KMS-11 (cell line): ENCODE data around the gene WWC1.

Experiments used
- H2AFZ ChIP-seq: fragments of 200-600 bp; sonication (generic); 2 replicates; pipeline ENCODE4 v1.6.1; 2016; ENCODE audit warnings: antibody characterized with exemption, mixed run types, low read depth
- H3K27ac ChIP-seq: fragments of 200-600 bp; sonication (generic); 2 replicates; pipeline ENCODE4 v1.6.1; 2016; ENCODE audit warnings: mild to moderate bottlenecking, mixed run types
- H3K27me3 ChIP-seq: fragments of 200-600 bp; sonication (generic); 2 replicates; pipeline ENCODE4 v1.6.1; 2017; ENCODE audit warnings: mild to moderate bottlenecking, low read depth, mixed run types, moderate library complexity; ENCODE audit not compliant: insufficient read depth
- H3K36me3 ChIP-seq: fragments of 200-600 bp; sonication (generic); 2 replicates; pipeline ENCODE4 v1.6.1; 2017; ENCODE audit warnings: mild to moderate bottlenecking, mixed run types; ENCODE audit not compliant: insufficient read depth
- H3K4me1 ChIP-seq: fragments of 200-600 bp; sonication (generic); 2 replicates; pipeline ENCODE4 v1.6.1; 2016; ENCODE audit warnings: mild to moderate bottlenecking, low read depth, mixed run types; ENCODE audit not compliant: poor library complexity, severe bottlenecking
- H3K4me2 ChIP-seq: fragments of 200-600 bp; sonication (generic); 2 replicates; pipeline ENCODE4 v1.7.0; 2016; ENCODE audit warnings: mild to moderate bottlenecking, mixed run types
- H3K4me3 ChIP-seq: fragments of 200-600 bp; sonication (generic); IDR thresholded peaks from 2 replicates; pipeline ENCODE4 v1.6.1; 2017; ENCODE audit warnings: low read depth, low read length, mixed read lengths; ENCODE audit not compliant: insufficient read depth
- H3K79me2 ChIP-seq: fragments of 200-600 bp; sonication (generic); 2 replicates; pipeline ENCODE4 v1.6.1; 2016; ENCODE audit warnings: low read depth, mixed run types; ENCODE audit not compliant: insufficient read depth
- H3K9ac ChIP-seq: fragments of 200-600 bp; sonication (generic); 2 replicates; pipeline ENCODE4 v1.6.1; 2016; ENCODE audit warnings: mild to moderate bottlenecking, mixed run types
- H4K20me1 ChIP-seq: fragments of 200-600 bp; sonication (generic); 2 replicates; pipeline ENCODE4 v1.6.1; 2016; ENCODE audit warnings: mild to moderate bottlenecking, mixed run types; ENCODE audit not compliant: insufficient read depth
- TF ChIP-seq, protein P1 (sequence below): fragments of 200-600 bp; sonication (generic); conservative IDR thresholded peaks from 2 replicates; pipeline ENCODE4 v1.6.1; 2017; ENCODE audit warnings: low read depth, mild to moderate bottlenecking, antibody characterized with exemption, low read length, moderate library complexity, mixed read lengths

The WWC1 gene

DNA sequence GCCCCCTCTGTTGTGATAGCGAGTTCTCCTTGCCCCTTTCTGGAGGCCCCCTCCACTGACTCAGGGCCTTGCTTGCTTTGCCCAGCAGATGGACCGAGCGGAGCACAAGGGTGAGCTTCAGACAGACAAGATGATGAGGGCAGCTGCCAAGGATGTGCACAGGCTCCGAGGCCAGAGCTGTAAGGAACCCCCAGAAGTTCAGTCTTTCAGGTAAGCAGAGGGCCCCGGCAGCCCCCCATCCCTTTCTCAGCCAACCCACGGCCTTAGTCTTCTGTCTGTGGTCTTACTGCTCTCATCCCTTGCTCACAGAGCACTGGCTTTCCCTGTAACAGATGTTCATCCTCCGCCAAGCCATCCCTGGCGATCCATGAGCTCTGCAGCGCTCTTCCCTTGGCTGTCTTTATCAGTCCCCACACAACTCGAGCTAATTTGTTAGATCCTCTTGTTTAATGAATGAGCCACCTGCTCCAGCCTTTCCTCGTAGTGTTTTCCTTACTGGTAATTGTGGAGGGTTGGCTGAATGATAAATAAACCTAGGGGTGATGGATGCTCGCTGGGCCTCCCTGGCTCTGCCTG lies 176.4 kb downstream of the WWC1 start:
- TF ChIP-seq, protein P1, sequence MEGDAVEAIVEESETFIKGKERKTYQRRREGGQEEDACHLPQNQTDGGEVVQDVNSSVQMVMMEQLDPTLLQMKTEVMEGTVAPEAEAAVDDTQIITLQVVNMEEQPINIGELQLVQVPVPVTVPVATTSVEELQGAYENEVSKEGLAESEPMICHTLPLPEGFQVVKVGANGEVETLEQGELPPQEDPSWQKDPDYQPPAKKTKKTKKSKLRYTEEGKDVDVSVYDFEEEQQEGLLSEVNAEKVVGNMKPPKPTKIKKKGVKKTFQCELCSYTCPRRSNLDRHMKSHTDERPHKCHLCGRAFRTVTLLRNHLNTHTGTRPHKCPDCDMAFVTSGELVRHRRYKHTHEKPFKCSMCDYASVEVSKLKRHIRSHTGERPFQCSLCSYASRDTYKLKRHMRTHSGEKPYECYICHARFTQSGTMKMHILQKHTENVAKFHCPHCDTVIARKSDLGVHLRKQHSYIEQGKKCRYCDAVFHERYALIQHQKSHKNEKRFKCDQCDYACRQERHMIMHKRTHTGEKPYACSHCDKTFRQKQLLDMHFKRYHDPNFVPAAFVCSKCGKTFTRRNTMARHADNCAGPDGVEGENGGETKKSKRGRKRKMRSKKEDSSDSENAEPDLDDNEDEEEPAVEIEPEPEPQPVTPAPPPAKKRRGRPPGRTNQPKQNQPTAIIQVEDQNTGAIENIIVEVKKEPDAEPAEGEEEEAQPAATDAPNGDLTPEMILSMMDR = no peak
- Histone ChIP-seq H3K27ac (no peak overlapping the region), H3K9ac (no peak overlapping the region), H3K4me2 (no peak overlapping the region), H3K27me3 (no peaks in the 10 kb centered on the region), H3K79me2 (no peaks in the 10 kb centered on the region), H4K20me1 (no peaks in the 10 kb centered on the region), H3K4me3 (no peak overlapping the region), H3K4me1 (no peaks in the 10 kb centered on the region), H2AFZ (no peak overlapping the region), H3K36me3 (no peaks in the 10 kb centered on the region)

DNA sequence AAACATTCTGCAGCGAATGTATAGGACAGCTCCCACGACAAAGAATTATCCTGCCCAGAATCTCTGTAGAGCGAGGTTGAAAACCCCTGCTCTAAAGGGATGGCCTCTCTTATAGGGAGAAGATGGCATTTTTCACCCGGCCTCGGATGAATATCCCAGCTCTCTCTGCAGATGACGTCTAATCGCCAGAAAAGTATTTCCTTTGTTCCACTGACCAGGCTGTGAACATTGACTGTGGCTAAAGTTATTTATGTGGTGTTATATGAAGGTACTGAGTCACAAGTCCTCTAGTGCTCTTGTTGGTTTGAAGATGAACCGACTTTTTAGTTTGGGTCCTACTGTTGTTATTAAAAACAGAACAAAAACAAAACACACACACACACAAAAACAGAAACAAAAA lies 177.4 kb downstream of the WWC1 start:
- H3K36me3 ChIP-seq = no peaks in the 10 kb centered on the region
- H3K4me3 ChIP-seq = no peak overlapping the region
- no peak overlapping the region for H3K27ac ChIP-seq
- no peak overlapping the region for H3K9ac ChIP-seq
- TF ChIP-seq, protein P1 = no peak
- no peak overlapping the region for H3K4me2 ChIP-seq
- H3K4me1 ChIP-seq = no peaks in the 10 kb centered on the region
- no peak overlapping the region for H2AFZ ChIP-seq
- H4K20me1 ChIP-seq = no peaks in the 10 kb centered on the region
- no peaks in the 10 kb centered on the region for H3K27me3 ChIP-seq
- no peaks in the 10 kb centered on the region for H3K79me2 ChIP-seq

DNA sequence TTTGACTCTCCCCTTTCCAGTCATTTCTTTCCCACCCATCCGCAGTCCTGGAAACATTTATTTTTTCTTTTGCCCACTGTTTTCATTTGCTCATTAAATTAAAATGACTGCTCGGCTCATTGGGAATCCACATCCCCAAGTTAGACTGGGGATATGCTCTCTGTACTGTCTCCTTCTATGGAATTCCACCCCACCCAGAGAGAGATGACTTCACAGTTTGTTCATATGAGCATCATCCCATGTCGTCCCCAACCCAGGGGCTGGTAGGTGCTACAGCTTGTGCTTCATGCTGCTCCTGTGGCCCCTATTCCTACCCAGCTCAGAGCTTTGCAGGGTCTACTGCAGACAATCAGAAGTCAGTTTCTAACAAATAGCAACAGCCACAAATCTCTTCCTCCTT lies 178.4 kb downstream of the WWC1 start:
- H3K4me1 ChIP-seq = no peaks in the 10 kb centered on the region
- no peaks in the 10 kb centered on the region for H4K20me1 ChIP-seq
- H3K9ac ChIP-seq = no peak overlapping the region
- TF ChIP-seq, protein P1 = no peak
- H2AFZ ChIP-seq = no peak overlapping the region
- H3K4me2 ChIP-seq = no peak overlapping the region
- no peaks in the 10 kb centered on the region for H3K79me2 ChIP-seq
- H3K36me3 ChIP-seq = no peaks in the 10 kb centered on the region
- no peaks in the 10 kb centered on the region for H3K27me3 ChIP-seq
- H3K27ac ChIP-seq = no peak overlapping the region
- H3K4me3 ChIP-seq = no peak overlapping the region

DNA sequence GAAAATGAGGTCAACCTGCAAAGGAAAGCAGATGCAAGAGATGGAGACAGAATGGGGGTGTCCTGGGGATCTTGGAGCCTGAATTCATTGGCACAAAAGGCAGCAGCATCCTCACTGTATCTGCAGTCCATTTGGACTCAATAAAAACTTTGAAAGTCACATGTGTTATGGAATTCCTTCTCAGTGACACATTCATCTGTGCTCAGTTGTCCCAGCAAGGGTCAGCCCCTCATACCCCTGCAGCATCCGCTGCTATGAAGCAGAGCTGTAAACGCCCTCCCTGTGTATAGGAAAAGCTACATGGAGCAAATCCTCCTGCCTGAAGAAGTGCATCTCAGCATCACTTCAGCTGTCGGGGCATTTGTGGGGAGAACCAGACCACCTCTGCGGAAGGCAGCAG lies 180.3 kb downstream of the WWC1 start:
- H2AFZ ChIP-seq = no peak overlapping the region
- H3K27ac ChIP-seq = no peak overlapping the region
- no peaks in the 10 kb centered on the region for H3K4me1 ChIP-seq
- H3K27me3 ChIP-seq = no peaks in the 10 kb centered on the region
- H3K79me2 ChIP-seq = no peaks in the 10 kb centered on the region
- TF ChIP-seq, protein P1 = no peak
- no peak overlapping the region for H3K9ac ChIP-seq
- no peaks in the 10 kb centered on the region for H3K36me3 ChIP-seq
- no peak overlapping the region for H3K4me3 ChIP-seq
- H3K4me2 ChIP-seq = no peak overlapping the region
- no peaks in the 10 kb centered on the region for H4K20me1 ChIP-seq
